Activated CD4-positive, alpha-beta T cell treated with anti-CD3 and anti-CD28 coated beads for 4 hours (primary cell): ENCODE measurements around the gene GDF2.

ENCODE experiments used
- DNase-seq, 2 donors: peaks; one replicate each; pipeline ENCODE4 v3.0.0-alpha.2; 2020

Gene GDF2

DNA sequence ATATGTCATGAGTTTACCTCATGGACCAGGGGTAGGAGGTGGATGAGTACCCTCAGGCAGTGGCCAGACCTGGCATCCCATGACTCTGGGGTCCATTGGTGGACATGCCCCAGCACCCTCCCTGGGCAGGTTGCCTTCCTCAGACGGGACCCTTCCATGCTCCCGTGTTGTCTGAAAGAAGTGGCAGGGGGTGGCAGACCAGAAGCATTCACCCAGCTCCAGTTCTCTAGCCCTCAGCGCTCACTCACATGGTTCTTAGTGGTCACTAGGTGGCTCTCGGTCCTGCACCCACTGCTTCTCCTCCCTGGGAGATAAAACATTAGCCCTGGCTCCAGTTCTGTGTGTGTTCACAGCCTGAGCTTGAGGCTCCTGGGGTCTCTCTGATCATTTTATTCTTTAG lies 31.9 kb downstream of the GDF2 start:
- no peak for DNase-seq

DNA sequence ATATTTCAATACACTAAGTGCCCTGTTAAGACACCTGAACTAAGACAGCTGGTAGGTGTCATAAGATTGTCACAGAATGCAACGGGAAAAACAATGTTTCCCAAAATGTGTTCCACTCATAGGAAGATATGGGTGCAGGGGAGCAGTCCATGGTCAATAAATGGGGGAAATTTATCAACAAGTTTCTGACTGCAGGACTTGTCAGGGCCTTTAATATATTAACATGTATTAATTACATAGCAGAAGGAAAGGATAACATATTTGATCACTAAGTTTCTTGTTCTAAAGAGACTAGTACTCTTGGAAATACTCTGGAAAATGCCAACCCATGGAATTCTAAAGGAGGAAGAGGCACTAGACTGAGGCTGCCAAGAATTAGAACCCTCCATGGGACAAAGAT lies 32.6 kb downstream of the GDF2 start:
- DNase-seq, result no peak

DNA sequence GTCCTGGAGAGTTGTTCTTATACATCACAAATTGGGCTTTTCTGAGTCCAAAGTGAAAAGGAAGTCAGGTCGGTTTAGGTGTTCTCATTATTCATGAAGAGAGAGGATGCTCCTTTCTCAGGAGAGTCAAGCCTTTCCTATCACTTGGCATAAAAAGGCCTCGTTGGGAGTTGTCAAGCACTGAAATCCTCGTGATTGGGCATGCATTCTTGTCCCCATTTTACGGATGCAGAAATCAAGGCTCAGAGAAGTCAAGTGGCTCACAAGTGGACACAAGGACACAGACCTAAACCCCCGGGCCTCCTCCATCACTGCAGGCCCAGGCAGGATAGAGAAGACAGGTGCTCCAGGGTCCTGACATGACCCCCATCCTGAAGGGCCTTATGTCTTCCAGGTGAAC lies 34.5 kb downstream of the GDF2 start:
- no peak for DNase-seq

DNA sequence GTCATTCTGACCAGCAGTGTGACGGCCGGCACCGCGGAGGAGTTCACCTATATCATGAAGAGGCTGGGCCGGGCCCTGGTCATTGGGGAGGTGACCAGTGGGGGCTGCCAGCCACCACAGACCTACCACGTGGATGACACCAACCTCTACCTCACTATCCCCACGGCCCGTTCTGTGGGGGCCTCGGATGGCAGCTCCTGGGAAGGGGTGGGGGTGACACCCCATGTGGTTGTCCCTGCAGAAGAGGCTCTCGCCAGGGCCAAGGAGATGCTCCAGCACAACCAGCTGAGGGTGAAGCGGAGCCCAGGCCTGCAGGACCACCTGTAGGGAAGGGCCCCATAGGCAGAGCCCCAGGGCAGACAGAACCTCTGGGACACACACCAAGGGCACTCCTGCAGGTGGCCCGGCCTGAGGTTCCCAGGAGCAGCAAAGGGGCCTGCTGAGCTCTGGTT lies 34.9 kb downstream of the GDF2 start:
- no peak for DNase-seq

DNA sequence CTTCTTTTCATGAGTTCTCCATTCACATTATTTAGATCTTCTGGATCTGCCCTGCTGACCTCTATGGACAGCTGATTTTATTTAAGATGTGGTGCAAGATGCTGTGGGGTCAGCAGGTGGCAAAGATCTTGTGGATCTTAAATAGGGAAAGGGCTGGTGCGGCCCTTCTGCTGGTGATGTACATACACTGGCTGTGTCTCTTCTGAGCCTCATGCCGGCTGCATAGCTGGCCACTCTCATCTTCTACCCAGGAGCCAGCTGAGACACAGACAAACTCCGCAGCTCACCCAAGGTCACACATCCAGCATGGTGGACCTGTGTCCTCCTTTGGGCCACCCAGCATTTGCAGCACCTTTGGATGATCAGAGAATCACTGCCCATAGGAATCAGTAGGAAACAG lies 35.7 kb downstream of the GDF2 start:
- no peak for DNase-seq

DNA sequence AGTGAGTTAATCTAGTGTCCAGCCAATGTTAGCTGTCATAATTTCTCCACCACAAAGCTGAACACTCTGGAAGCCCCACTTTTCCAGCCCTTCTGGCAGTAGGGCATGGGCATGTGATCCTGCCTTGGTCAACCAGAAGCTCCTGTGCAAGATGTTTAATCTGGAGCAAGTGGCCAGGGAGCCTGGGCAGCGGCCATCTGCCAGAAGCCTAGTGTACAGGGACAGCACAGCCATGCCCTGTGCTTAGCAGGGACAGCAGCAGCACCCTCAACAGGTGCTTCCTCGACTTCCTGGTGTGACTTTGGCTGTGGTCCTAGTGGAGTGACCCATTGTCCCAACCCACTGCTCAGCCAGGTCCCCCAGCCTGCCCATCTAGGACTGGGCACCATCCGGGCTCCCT lies 36.2 kb downstream of the GDF2 start:
- DNase-seq, result no peak

DNA sequence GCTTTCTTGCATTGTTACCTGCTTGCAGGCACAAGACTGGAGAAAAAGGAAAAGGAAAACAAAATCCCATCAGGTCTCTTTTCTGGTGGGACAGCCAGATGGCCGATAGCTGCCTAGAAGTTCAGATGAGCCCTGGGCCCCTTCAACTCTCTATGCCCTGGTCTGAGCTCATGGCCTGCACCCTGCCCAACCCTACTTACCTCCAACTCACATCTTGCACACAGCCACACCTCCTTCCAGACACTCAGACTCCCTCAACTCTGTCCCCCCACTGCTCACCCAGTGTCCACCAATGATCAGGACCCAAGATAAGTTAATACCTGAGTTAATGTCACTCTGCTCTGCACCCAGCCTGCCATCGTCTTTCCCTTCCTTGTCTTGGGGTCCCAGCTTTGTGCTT lies 36.8 kb downstream of the GDF2 start:
- DNase-seq, result no peak

DNA sequence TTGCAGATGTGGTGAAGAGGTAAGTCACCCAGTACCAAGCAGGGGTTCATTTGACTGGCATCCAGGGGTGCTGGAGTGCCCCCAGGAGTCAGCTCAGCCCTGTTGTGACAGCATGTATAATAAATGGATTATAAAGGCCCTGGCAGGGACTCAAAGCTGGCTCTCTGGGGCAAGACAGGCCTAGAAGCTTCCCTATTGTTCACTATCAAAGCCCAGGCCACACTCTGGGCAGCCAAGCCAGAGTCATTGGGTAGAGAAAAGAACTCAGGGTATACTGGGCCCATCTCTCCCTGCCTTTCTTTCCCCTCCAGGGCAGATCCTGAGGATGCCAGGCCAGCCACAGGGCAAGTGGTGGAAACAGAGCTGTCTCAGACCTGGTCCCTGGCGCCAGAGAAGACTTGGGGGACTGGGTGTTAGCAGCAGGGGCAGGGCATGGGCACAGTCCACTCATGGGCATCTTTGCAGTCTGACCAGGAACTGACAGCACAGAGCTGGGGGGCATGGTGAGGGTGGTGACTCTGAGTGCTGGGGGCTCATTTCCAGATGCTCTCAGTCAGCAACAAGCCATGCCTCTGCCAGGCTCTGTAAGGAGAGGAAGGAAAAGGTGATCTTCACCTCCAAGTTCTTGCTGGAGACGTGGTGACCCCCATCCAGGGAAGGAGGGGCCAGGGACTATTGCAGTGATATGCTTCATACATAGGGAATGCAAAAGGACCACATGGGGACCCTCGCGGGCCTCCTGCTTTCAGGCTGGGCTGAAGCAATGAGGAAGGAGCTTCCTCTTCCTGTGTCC lies 37.6 kb downstream of the GDF2 start:
- no peak for DNase-seq

DNA sequence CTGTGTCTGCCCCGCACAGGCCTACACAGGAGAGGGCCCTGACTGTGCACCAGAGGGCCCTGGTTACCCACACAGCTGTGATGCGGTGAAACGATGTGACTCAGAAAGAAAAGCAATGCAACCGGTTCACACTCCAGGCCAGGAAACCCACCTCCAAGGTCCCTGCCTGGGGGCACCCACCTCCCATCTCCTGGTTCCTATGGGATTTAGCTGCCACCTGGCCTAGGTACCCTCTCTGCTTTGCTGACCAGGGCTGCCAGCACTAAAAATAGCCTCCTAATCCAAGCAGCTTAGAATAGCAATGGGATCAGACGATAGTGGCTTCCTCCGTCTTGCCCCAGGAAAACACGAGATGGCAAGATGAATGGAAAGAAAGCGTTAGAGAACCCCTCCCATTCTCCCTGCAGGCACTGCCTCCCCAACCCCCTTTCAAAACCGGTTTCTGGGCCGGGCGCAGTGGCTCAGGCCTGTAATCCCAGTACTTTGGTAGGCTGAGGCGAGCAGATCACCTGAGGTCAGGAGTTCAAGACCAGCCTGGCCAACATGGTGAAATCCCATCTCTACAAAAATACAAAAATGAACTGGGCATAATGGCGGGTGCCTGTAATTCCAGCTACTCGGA lies 38.3 kb downstream of the GDF2 start:
- DNase-seq, result no peak

DNA sequence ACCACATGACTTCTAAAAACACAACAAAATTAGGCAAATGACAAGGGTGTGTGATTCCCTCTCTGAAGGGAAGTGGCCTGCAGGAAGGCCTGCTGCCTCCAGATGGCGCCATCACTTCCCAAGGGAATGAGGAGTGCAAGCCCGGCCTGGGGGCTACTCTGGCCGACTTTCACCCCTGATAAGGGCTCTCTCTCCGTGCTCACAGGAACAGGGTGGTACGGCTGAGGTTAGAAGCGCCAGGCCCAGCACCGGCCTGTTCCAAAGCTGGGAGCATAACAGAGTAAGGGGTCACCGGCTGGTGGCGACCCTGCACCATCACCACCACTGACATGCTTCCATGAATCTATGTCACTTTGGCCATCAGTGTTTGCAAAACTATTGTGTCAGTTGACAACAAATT lies 39.0 kb downstream of the GDF2 start:
- no peak for DNase-seq

DNA sequence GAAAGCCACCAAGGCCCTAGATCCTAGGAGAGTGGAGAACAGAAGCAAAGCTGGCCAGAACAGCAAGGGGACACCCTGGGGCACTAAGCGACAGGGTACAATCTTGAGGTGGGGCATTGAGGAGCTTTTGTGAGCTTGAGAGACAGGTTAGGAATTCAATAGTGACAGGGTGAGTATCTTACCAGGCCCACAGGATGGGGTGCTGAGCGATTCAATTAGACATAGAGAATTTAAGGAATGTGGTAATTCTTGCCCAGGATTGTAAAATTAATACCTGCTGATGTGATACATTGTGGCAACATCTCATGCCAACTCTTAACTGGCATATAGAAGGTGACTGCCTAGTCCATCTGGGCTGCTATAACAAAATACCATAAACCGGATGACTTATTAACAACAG lies 39.9 kb downstream of the GDF2 start:
- DNase-seq, result no peak

DNA sequence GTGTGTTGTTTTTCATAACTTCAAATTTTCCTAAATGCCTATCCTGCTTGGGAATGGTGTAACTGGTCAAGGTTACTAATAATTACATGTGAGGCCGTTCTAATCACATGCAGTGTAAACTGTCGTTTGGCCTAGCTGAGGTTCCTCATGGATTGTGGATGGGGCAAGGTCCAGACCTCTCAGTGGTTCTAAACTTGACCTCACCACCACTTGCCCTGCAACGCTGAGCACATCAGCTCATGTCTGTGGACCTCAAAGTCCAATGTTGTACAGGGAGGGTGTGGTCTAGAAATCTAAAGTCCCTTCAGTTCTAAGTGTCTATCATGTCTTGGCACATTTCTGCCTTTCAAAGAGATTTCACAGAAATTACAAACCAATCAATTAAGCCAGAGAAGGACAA lies 41.5 kb downstream of the GDF2 start:
- DNase-seq, result no peak

DNA sequence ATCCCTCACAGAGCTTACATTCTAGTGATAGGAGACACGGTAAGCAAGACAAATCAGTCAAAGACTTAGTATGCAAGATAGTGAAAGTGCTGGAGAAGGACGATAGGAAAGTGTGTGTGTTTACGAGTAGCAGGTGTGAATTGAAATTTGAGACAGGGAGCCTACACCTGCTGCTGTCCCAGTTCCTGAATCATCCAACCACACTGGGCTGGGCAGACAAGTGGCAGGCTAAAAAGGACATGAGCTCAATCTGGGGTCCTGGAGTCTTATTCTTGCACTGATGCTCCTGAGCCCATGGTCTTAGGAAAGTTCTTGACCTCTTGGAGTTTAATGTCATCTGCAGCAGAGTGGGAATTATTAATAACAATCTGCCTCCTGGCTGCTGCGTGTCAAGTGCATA lies 42.1 kb downstream of the GDF2 start:
- no peak for DNase-seq

DNA sequence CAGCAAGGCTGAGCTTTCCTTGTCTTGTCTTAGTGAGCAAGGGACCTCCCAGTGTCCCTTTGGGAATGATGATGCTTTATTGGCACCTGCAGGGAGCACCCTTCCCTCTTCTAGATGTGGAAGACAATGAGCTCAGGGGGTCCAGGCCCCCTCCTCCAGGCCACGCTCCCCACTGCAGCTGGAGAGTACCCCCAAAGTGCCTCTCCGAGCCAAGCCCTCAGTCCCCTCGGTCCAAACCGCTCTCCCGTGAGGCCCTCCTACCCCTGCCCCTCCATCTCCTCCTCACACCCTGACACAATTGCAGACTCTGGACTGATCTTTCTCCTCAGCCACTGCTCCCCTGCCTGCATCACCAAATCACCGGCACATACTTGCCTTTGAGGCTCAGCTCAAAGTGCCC lies 42.7 kb downstream of the GDF2 start:
- no peak for DNase-seq

DNA sequence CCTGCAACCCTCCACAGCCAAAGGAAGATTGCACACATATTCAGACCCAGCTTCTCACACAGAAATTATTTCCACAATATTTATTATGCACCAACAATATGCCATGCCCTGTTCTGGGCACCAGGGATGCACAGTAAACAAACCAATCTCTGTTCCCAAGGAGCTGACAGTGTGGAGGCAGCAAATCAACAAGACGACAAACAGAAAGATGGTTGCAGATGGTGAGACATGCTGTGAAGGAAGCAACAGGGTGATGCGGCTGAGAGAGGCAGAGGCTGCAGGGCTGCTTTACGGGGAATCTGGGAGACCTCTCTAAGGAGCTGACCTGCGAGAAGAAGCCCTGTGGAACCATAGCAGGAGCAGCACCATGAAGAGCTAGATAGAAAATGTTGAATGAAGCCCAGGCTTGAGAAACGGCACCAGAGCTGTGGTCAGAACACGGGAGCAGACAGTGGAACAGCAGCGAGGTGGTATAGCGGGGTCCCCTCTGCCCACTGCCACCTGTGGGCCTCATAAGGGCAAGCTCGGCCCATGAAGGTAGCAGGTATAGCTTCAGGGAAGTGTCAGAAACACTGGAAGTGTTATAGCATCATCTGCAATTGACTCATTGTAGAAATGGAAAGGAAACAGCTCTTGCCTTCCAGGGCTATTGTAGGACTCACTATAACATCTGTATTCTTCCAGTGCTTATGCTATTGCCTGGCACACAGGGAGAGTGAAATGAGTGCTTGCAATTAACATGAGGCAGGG lies 43.4 kb downstream of the GDF2 start:
- no peak for DNase-seq

DNA sequence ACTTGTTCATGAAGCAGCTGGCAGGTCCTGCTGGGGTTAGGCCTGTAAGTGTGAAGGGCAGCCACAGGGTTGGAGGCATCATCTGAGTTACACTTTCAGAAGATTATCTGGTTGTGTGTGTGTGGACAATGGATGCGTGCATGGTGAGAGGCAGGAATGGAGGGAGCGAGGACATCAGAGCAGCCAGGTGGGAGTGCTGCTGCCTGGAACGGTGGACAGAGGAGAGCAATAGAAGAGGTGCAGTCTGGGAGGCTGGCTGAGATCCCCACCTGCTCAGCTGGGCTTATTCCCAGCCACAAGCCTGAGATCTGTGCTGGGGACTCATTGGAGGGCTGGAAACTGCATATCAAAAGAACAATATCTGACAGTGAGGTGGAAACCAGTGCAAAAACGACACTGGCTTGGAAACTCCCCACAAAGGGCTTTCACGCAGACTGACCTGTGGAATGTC lies 44.0 kb downstream of the GDF2 start:
- DNase-seq, result no peak

DNA sequence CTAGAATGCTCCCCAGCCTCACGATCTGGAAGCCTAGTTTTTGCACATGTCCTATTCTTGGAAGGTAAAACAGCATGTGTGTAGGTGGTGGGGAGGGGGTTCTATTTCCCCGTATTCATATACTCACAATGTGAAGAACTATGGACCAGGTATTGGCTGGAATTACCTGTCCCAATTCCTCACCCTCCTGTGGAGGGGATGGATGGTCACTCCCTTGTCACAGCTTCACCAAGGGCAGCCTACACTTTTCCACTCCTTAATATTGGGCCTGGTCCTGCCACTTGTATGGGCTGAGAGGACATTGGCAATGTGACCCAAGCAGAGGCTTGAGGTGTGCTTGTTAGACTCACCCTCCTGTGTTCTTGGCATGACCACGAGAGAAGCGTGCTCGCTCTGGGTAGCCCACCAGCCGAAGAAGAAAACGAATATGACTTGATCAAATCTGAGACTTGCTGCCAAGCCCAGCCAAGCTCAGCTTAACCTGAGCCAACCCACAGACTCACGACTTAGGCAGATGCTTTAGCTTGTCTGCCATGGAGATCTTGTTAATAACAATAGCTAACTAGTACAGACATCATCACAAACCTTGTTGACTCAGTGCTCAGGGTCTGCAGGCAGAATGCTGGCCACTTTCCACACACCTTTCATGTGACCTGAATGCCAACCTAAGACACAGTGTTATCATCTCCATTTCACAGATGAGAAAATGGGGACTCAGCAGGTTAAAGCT lies 44.6 kb downstream of the GDF2 start:
- DNase-seq, result no peak

DNA sequence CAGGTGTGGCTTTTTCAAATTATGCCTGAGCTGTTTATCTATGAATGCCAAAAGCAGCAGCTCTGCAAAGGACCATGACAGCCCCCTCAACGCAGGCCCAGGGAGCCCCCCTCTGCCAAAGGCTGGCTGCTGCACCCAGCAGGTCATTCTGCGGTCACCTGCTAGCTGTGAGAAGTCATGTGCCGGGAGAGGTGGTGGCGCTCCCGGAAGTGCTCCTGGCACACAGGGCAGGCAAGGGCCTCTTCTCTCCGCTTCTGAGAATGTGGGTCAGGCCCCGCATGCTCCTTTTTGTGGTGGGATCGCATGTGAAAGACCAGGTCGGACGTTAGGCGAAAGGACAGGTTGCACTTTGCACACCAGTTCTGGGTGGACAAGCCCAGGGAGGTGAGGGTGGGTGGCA lies 45.4 kb downstream of the GDF2 start:
- no peak for DNase-seq

DNA sequence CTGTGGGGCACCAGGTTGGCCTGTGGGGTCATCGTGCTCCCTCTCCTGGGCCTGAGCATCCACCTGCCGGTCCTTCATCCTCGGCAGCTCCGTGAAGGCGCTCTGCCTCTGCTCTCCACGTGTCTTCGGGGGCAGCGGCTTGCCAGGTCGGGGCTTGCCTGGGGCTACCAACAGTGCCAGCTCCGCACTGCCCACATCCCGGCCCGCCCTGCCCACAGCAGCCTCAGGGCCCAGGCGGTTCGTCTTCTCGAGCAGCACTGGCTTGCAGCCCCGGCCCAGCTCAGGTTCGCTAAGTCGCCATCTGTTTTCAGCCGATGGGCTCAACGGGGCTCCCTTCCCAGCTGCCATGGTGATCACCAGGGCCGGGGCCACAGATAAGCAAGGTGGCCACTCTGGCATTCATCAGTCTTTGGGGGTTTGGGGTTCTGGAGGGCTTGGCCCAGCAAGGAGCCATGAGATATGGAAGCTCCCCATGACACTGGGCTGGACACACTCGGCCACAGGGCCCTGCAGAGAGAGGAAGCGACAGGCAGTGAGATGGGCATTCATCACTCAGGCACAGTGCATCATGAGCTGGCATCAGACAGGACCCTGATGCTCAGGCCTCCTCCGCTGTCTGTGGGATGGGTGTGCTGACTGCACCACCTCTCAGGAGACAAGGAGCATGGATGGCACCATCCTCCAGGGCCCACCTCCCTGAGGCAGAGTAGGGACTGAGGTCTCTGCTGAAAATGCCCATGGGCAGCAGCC lies 46.4 kb downstream of the GDF2 start:
- no peak for DNase-seq

DNA sequence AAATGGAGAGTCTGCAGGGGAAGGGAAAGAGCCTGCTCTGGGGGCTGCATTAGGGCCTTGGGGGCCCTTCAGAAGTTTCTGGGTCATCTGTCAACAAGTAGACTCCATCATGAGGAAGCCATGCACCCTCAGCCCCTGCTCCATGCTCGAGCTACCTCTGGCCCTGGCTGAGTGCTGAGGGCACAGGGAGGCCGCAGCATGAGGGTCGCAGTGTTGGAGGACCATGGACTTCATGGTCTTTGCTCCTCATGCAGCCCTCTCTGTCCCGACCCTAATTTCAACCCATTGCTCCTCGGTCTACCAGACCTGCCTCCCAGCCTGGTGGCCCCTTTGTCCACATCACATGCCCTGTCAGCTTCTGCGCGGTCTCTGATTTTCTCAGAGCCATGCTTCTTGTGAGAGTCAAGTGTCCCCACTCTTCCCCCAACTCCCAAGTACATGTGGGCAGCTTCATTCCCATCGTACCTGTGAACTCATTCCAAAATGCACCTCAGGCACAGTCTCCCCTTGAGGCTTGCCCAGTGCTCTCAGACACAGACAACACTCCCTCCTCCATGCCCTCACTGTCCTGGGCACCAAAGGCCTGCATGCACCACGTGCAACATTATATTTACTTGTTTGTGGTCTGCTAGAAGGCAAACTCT lies 47.1 kb downstream of the GDF2 start:
- no peak for DNase-seq

DNA sequence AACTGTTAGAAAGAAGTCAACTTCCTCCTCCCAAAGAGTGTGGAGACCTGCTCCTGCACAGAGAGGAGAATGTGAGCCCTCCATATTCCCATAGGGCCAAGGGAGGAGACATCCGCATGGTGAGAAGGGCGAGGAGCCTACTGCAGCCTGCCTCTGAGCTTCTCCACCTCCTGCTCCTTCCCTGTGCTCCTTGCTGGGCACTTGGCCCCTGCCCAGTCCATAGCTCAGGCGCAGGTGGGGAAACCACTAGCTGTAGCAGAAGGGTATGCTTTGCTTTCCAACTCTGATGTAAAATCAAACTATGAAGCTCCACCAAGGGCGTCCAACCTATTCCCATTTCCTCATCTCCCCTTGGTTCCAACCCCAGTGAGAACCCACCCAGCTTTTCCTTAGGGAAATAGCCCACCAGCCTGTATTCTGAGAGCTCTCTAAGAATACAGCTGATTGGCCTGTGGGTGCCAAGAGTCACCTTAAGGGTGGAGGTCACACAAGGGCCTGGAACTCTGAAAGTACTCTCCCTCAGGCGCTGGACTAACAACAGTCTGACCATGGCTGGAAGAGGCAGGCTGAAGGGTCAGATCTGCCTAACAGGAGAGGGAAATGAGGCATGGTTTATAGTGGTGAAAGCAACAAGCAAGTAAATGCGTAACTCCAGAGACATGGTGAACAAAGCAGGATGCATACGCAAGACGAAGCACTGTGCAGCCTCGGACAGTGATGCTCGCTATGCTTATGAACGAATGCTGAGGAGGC lies 47.9 kb downstream of the GDF2 start:
- DNase-seq, result no peak
